Adipose tissue (tissue), 3 donors: ENCODE measurements around the gene TRABD2A. TPM values are rescaled to one million over a fixed set of nuclear protein-coding genes. Genes with fewer than 3 reads are reported as not detected.

Experiments
- H3K27ac ChIP-seq: one replicate; pipeline ENCODE4 v1.5.1; 2013; ENCODE audit warnings: low read depth, low read length
- WGBS, 3 donors: extraction: QIAGEN DNeasy Blood & Tissue Kit; methylation state at CpG; one replicate each; pipeline ENCODE4 v1.1.7; 2013; 5-methylcytosine and 5-hydroxymethylcytosine counted together
- polyA plus RNA-seq, 3 donors: library from polyadenylated mRNA; stranded (reverse); fragments of 200-250 nt; gene quantifications; one replicate each; pipeline ENCODE4 v1.2.3, GENCODE V29; 2013
- donor health status: healthy with polysubstance abuse.
- donor health status: Bipolar disorder and iron deficiency.
- donor health status: healthy.

TRABD2A gene
- polyA plus RNA-seq, 3 donors, result 0.78 to 2.8 (median 1.1) TPM

GRCh38 chr2:84838434-84839145 is 42.3 kb downstream of the TRABD2A start:
- 75 to 83% (median 79%) methylated on average over 2 of the region's 2 CpGs for WGBS, 3 donors
- no peak overlapping the region for H3K27ac ChIP-seq

GRCh38 chr2:84836215-84836614 is 44.7 kb downstream of the TRABD2A start:
- H3K27ac ChIP-seq, result no peak overlapping the region
- WGBS, 3 donors, result 67 to 86% (median 80%) methylated on average over 2 of the region's 2 CpGs

GRCh38 chr2:84833481-84834150 is 47.3 kb downstream of the TRABD2A start:
- H3K27ac ChIP-seq, result no peak overlapping the region
- 80 to 85% (median 82%) methylated on average over 12 of the region's 12 CpGs for WGBS, 3 donors

- no peak overlapping the region for H3K27ac ChIP-seq
- WGBS, 3 donors, result 48 to 64% (median 52%) methylated on average over 5 of the region's 5 CpGs
These were observed 48.0 kb downstream of the TRABD2A start for GRCh38 chr2:84832772-84833461.

- 81 to 92% (median 84%) methylated on average over 10 of the region's 10 CpGs for WGBS, 3 donors
- no peak overlapping the region for H3K27ac ChIP-seq
These were observed 50.0 kb downstream of the TRABD2A start for GRCh38 chr2:84830758-84831500.

GRCh38 chr2:84830095-84830494 is 50.8 kb downstream of the TRABD2A start:
- H3K27ac ChIP-seq, result no peak overlapping the region
- 45 to 59% (median 53%) methylated on average over 11 of the region's 11 CpGs for WGBS, 3 donors

- WGBS, 3 donors, result 73 to 93% (median 79%) methylated on average over 2 of the region's 2 CpGs
- no peak overlapping the region for H3K27ac ChIP-seq
These were observed 51.2 kb downstream of the TRABD2A start for GRCh38 chr2:84829693-84830092.

- WGBS, 3 donors, result 84 to 89% (median 89%) methylated on average over 2 of the region's 2 CpGs
- no peak overlapping the region for H3K27ac ChIP-seq
These were observed 52.8 kb downstream of the TRABD2A start for GRCh38 chr2:84827978-84828575.

- WGBS, 3 donors, result 95 to 97% (median 97%) methylated on average over 21 of the region's 21 CpGs
- no peak overlapping the region for H3K27ac ChIP-seq
These were observed 57.1 kb downstream of the TRABD2A start for GRCh38 chr2:84823788-84824187.

GRCh38 chr2:84823229-84823628 is 57.7 kb downstream of the TRABD2A start:
- WGBS, 3 donors, result 84 to 89% (median 86%) methylated on average over 5 of the region's 5 CpGs

GRCh38 chr2:84821806-84822205 is 59.1 kb downstream of the TRABD2A start:
- 92 to 95% (median 94%) methylated on average over 7 of the region's 7 CpGs for WGBS, 3 donors

More at GRCh38 chr2:84823229-84823628, 57.7 kb downstream of the TRABD2A start:
- no peak overlapping the region for H3K27ac ChIP-seq

GRCh38 chr2:84817239-84817655 is 63.6 kb downstream of the TRABD2A start:
- 78 to 80% (median 80%) methylated on average over 2 of the region's 2 CpGs for WGBS, 3 donors

More at GRCh38 chr2:84821806-84822205, 59.1 kb downstream of the TRABD2A start:
- H3K27ac ChIP-seq, result no peak overlapping the region

GRCh38 chr2:84816426-84817026 is 64.4 kb downstream of the TRABD2A start:
- H3K27ac ChIP-seq, result no peak overlapping the region
- 93 to 98% (median 93%) methylated on average over 6 of the region's 6 CpGs for WGBS, 3 donors

More at GRCh38 chr2:84817239-84817655, 63.6 kb downstream of the TRABD2A start:
- H3K27ac ChIP-seq, result no peak overlapping the region

- WGBS, 3 donors, result 51 to 75% (median 52%) methylated on average over 3 of the region's 3 CpGs
- H3K27ac ChIP-seq, result no peak overlapping the region
These were observed 65.7 kb downstream of the TRABD2A start for GRCh38 chr2:84815146-84815545.

GRCh38 chr2:84811839-84812431 is 68.9 kb downstream of the TRABD2A start:
- 95 to 96% (median 96%) methylated on average over 6 of the region's 6 CpGs for WGBS, 3 donors
- no peak overlapping the region for H3K27ac ChIP-seq

GRCh38 chr2:84808279-84808678 is 72.6 kb downstream of the TRABD2A start:
- no peak overlapping the region for H3K27ac ChIP-seq
- 69 to 76% (median 75%) methylated on average over 4 of the region's 4 CpGs for WGBS, 3 donors

- WGBS, 3 donors, result 19 to 46% (median 24%) methylated on average over 4 of the region's 4 CpGs
- H3K27ac ChIP-seq, result no peak overlapping the region
These were observed 73.8 kb downstream of the TRABD2A start for GRCh38 chr2:84807063-84807485.
